ENCODE results near the gene RNF39.
"Not testable (repeated sequence)": the region's sequence is repeated elsewhere in the genome, so short reads cannot be mapped to it uniquely, and the experiment has no call there.

The RNF39 gene

DNA sequence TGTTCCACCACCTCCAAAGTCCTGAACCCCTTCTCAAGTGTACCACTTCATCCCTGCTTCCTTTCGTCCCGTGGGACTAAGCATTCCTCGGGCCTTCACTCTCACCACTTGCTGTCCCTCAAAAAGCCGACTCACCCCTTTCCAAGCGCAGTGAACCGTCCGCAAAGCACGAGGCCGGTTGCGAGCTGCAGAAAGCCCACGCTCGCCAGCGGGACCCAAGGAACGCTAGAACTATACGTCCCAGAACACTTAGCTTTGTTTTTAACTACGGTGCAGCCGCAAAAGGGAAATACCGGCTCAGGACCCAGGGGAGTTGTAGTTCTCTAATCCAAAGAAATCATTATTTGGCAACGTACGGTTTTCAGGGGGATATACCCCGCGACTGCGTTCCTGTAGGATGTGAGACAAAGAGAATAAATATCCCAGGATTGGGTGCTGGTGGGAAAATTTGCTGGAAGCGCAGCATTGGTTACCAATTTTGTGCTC lies 14.9 kb downstream of the RNF39 start:
- no peak for DNase-seq

DNA sequence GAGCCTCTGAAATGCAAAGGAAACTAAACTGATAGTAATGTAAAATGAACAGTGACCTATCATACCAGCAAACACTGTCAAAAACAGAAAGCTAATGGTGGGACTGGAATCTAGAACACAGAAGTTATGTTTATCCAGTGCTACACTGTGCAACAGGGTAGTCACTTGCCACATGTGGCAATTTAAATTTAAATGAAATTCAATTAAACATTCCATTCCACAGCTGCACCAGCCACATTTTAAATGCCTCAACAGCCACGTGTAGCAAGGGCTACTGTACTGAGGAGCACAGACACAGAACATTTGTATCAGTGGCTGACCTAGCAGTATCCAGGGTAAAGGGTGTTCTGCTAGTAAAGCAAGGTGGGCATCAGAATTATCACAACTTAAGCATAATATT lies 20.1 kb downstream of the RNF39 start:
- DNase-seq, result no peak

DNA sequence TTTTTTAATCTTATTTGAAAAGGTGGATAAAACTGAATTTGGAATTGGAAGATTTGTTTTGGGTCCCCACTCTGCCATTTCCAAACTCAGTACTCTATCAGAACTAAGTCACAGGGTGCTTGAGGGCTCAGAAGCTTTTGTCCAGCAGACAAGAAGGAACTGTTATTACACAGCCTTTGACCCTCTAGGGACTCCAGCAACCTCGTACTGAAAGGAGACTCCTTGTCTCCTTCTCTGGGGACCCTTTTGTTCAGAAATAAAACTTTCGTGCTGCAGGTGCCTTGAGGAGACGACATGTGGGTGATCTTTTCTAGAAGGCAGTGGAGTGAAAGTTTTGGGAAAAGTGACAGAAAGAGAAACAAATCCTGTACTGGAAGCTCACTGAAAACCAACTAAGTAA lies 21.9 kb downstream of the RNF39 start:
- no peak for DNase-seq

DNA sequence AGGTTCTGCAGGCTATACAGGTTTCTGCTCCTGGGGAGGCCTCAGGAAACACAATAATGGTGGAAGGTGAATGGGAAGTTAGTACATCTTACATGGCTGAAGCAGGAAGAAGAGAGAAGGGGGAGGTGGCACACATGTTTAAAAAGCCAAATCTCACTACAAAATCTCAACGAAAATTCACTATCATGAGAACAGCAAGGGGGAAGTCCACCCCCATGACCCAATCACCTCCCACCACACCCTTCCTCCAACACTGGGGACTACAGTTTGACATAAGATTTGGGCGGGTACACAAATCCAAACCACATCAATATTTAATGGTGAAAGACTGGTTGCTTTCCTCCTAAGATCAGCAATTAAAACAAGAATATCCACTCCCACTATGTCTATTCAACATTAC lies 28.3 kb downstream of the RNF39 start:
- no peak for DNase-seq

DNA sequence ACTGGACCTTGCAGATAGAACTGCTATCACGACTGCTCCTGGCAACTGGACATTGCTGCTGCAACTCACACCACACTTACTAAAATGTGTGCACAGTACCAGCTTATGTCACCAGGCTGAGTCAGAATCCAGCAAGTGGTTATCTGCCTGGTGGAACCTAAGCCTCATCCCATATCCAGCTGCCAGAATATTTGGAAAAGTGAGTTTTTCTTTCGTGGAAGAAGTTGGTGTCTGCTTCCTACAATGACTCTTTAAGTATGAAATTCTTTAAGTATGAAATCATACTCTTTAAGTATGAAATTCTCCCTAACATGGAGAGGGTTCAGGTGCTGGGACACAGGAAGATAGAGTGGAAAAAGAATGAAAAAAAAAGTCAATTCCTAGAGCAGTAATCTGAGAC lies 30.9 kb downstream of the RNF39 start:
- DNase-seq, result no peak

DNA sequence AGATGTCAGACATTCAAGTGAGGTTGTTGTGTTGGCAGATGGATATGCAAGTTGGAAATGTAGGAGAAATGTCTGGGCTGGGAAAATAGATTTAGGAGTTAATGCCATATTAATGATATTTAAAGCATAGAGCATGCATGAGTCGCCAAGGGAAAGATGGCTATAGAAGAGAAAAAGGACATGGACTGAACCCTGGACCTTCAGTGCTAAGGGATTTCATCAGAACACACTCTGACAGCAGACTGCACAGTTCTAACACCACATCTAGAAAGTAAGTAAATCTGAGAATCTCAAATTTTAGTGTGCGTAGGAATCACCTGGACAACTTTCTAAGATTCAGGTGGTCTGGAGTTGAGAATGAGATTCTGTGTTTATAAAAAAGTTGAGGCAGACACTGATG lies 31.8 kb downstream of the RNF39 start:
- DNase-seq, result no peak

DNA sequence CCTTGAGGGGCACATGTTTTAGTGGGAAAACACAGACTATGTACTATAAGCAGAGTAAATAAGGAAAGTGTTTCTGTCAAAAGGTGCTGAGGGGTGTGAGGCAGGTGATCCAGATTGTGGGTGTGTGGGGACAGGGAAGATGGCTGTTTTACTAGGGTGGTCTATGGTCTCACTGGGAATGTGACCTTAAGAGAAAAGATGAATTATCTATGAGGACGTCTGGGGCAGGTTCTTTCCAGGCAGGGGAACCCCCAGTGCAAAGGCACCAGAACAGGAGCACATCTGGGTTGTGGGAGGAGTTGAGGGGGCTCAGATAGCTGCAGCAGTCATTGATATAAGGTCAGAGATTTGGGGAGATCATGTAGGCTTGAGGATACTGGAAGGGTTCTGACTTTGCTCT lies 32.7 kb downstream of the RNF39 start:
- DNase-seq, result no peak

DNA sequence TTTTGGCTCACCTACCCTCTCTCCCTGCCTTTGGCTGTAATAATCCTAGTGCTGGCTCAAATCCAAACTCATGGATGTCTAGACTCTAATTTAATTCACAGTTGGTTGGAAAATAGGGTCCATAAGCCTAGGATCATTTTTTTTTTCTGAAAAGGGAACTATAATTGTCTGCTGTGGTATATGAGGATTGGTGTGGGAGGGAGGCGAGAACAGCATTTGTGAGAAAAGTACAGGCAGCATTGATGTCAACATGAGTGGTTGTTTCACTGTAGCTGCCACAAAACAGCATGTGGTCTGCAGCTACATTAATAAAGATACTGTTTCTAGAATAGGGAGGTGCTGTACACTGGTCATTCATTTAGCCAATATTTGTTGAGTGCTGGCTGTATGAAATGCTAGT lies 33.1 kb downstream of the RNF39 start:
- no peak for DNase-seq

DNA sequence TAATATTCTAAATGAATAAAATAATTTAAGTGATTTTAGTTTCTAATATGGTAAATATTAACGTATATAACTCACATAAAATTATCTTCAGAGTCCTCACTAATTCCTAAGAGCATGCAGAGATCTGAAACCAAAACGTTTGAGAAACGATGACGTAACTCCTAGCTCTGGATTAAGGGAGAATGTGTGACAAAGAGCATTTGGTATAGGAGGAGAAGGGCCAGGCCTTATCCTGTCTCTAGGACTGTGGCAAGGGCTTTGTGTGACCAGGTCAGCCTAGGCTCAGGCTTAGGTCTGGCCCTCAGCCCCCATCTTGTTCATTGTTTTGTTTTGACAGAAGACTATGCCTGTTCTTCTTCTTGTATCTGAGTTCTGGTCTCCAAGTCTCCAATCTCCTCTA lies 33.7 kb downstream of the RNF39 start:
- no peak for DNase-seq

DNA sequence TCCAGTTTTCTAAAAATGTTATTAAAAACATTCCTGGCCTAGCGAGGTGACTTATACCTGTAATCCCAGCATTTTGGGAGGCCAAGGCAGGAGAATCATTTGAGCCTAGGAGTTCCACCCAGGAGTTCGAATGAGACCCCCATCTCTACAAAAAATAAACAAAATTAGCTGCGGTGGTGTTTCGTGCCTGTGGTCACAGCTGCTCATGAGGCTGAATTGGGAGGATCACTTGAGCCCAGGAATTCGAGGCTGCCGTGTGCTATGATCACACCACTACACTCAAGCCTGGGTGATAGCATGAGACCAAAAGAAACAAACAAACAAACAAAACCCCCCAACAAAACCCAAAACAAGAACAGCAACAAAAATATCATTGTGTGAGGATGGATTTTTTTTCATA lies 34.3 kb downstream of the RNF39 start:
- DNase-seq, result no peak

DNA sequence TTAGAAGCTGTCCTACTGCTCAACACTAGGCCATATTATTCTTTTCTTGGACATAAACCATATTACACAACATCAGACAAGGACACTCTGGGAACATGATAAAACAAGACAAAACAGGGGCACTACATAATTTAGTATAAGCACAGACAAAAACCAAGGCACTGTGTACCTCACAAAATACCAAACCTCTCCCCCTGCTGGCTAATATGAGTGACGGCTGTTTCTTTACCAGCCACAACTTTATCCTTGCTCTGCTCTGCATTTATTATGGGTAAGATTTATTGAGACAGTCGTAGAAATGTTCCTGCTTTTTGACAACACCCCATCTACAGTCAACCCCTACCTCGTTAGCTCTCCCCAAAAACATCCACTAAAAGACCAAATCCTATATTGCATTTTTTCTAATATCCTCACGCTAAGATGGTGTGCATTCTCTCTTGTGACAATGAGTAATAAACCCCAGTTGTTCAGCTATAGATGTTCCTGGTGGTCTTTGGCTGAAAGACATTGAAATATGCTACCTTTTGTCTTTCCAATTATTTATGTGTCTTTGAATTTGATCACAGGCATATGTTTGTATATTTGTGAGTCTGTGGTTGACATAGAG lies 38.3 kb downstream of the RNF39 start:
- no peak for DNase-seq

DNA sequence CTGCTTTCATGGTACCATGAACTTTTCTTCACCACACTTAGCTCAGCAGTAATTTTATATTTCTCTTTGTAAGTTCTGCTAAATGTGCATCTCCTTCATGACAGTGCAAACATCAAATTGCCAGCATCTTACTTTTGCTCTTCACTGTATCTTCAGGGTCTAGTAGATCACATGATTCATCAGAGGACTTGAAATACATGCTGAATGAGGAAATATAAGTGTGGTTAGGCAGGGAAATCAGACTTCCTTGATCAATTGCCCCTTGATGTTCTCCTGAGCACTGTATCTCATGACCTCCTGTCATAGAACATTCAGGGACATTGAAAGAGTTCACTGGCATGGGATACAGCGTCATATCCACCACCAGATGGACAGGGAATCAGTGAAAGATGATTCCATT lies 39.8 kb downstream of the RNF39 start:
- no peak for DNase-seq

DNA sequence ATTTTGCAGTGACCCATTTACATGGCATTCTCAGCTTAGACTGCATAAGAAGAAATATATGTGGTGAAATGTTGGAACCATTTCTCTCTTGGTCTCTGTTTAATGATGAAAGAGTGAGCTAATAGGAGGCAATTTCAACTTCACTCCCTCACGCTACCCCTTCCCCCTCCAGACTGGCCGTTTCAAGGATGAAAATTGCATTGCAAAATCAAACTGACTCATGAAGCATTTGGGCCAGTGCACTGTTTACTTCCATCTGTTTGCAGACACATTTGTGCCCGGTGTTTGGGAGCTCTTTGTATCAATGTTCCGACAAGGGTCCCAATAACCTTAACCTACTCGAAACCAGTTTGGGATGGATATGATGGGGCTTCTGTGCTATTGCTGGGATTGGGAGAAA lies 42.1 kb downstream of the RNF39 start:
- not testable (repeated sequence) for DNase-seq

DNA sequence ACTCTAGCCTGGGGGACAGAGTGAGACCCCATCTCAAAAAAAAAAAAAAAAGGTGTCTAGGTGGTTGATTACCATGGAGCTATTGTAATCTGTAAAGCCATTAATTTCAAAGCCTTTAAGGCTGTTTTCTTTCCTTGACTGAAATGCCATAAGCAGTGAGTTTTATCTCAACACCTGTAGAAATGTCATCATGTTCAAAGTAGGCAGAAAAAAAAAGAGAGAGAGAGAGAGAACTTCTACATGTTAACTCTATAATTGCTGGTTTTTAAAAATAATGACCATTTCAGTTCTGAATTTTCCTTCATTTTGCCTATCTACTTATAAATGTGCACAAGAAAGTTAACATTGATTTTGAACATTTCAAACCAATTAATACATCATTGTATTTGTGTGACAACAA lies 44.2 kb downstream of the RNF39 start:
- no peak for DNase-seq

DNA sequence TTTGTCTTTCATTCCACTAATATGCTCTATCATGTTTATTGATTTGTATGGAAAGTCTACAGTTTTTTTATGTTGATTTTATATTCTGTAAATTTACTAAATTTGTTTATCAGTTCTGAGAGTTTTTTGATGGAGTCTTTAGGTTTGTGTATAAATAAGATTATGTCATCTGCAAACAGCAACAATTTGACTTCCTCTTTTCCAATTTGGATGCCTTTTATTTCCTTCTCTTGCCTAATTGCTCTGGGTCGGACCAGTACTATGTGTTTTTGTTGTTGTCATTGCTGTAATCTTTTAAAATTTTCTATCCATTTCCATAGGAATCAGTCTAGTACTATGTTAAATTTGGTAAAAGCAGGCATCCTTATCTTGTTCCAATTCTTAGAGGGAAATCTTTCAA lies 46.0 kb downstream of the RNF39 start:
- DNase-seq, result no peak

DNA sequence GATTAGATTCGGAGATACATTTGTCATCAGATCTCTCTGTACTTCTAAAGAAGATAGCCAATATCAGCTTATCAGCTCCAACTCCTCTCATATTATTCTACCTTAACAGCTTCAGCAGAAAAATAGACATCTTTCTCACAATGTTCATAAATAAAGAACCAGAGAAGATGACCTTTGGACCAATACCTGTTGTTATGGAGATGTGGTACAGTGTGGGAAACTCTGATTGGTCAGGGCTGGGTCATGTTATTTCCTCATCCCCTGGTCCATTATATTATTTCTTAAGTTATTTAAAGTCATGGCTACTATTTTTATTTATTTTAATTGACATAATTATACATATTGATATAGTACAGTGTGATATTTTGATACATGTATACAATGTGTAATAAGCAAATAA lies 50.4 kb downstream of the RNF39 start:
- no peak for DNase-seq

DNA sequence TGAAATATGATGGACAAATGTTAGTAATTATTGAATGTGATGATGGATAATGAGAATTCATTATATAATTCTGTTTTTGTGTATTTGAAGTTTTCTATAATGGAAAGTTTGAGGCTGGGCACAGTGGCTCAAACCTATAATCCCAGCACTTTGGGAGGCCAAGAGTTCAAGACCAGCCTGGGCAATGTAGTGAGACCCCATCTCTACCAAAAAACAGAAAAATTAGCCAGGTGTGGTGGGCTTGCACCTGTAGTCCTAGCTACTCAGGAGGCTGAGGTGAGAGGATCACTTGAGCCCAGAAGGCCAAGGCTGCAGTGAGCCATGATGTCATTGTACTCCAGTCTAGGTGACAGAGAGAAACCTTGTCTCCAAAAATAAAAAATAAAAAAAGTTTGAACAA lies 52.9 kb downstream of the RNF39 start:
- not testable (repeated sequence) for DNase-seq

DNA sequence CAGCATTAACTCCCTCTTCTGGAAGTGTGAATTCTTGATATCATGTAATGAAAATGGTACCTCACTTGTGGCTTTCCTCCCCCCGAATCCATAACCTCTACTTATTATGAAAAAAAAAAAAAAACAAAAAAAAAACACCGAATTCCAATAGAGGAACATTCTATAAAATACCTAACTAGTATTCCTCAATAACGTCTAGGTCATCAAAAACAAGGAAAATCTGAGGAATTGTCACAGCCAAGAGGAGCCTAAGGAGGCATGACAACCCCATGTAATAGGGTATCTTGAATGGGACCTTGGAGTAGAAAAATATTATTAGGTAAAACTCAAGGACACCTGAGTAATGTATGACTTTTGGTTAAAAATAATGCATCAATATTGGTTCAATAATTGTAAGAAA lies 53.4 kb downstream of the RNF39 start:
- no peak for DNase-seq

DNA sequence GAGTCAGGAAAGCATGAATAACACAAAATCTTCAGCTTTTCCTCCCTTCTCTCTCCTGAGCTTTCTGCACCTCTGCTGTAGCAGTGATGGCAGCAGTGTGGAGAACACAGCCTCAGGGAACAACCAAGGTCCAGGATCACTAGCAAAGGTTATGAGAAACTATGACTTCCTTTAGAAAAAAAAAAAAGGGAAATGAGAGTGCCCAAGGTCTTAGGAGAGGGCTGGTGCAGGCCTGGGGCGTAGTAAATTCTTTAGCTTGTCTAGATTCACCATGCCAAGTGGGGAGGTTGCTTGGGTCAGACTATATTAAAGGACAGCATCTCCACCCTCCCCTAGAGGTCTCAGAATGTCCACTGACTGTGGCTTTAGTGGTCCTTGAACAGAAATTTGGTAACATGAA lies 54.9 kb downstream of the RNF39 start:
- DNase-seq, result no peak
